Progenitor cell of endocrine pancreas (in vitro differentiated cells): Measurements from ENCODE around the gene EML3. TPM values are rescaled to one million over a fixed set of nuclear protein-coding genes. Genes with fewer than 3 reads are reported as not detected.
"Not testable (repeated sequence)": the region's sequence is repeated elsewhere in the genome, so short reads cannot be mapped to it uniquely, and the experiment has no call there.

Source experiments
- DNase-seq: peaks from one replicate; pipeline ENCODE4 v3.0.0; 2021; ENCODE audit warnings: low spot score; ENCODE audit not compliant: unreplicated experiment
- H3K27ac Mint-ChIP-seq: 2 replicates; pipeline ENCODE4 v1.8.0; 2021; ENCODE audit warnings: mild to moderate bottlenecking, moderate library complexity, mixed read lengths
- H3K27me3 Mint-ChIP-seq: 2 replicates; pipeline ENCODE4 v1.8.0; 2021; ENCODE audit warnings: mixed read lengths
- H3K36me3 Mint-ChIP-seq: 2 replicates; pipeline ENCODE4 v1.8.0; 2022; ENCODE audit warnings: mixed read lengths; ENCODE audit not compliant: insufficient read depth
- H3K4me1 Mint-ChIP-seq: 2 replicates; pipeline ENCODE4 v1.8.0; 2021; ENCODE audit warnings: low read depth, mixed read lengths
- H3K4me3 Mint-ChIP-seq: 2 replicates; pipeline ENCODE4 v1.8.0; 2021; ENCODE audit warnings: low read depth, mild to moderate bottlenecking, moderate library complexity, mixed read lengths
- H3K9me3 Mint-ChIP-seq: 2 replicates; pipeline ENCODE4 v1.8.0; 2021; ENCODE audit warnings: low read depth, mixed read lengths
- CTCF ChIP-seq: fragments of 200-600 bp; sonication (generic); IDR thresholded peaks from one replicate; pipeline ENCODE4 v1.5.0; 2021; ENCODE audit warnings: antibody characterized with exemption, mild to moderate bottlenecking; ENCODE audit not compliant: unreplicated experiment
- total RNA-seq: library from RNA; stranded (reverse); gene quantifications from 2 replicates; pipeline ENCODE4 v1.2.1, GENCODE V29; 2021

The EML3 gene
- total RNA-seq, 1 donor from 2014 or later = 42.7 TPM

DNA sequence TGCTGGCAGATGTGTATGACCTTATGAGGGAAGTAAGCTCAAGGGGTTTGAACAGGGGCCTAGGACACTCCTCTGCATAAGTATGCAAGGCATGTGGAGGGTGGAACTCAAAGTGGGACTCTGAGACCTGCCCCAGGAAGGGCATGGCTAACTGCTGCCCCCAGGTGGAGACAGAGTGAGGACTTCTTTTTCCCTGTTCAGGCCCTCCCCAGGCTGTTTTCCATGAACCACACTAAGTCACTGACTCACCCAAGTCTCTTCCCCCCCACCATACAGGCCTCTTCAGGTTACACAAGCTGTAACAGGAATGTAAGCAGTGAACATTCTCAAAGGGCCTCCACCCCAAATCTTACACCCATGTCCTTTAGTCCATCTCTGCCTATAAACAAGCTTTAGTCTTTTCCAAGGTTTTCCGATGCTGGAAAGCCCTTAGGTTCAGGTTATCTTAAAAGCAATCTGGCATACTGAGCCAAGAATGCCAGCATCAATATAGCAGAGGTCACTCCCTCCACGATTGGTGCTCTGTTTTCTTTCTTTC is 51.9 kb downstream of the EML3 start:
- Mint-ChIP-seq H3K36me3 (peaks cover 37% of the 10 kb centered on the region), H3K27ac (peak overlapping the region; percentile 91), H3K9me3 (no peaks in the 10 kb centered on the region), H3K4me1 (peaks cover 35% of the 10 kb centered on the region), H3K4me3 (no peak overlapping the region), H3K27me3 (no peaks in the 10 kb centered on the region)
- TF ChIP-seq CTCF = peak; percentile 66
- DNase-seq = peak; percentile 57

DNA sequence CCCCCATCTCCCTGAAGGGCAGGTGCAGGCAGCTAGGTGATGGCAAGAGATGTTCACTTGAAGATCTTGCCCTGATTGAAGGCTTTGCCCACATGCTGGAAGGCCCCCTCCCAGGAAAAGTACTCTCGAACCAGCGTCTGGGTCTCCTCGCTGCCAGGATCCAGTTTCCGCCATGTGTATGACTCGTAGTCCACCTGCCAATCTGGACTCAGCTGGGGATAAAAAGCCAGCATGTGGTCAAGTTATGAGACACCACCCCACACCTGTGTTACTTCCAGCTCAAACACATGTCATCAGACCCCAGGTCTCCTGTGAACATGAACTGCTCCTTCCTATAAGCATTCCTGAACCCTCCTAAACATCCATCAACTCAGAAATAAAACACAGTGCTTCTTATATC is 52.9 kb downstream of the EML3 start:
- Mint-ChIP-seq H3K36me3 (peaks cover 33% of the 10 kb centered on the region), H3K27ac (peak overlapping the region; percentile 91), H3K4me1 (peaks cover 33% of the 10 kb centered on the region)
- H3K27me3 Mint-ChIP-seq, H3K9me3 Mint-ChIP-seq, H3K4me3 Mint-ChIP-seq, DNase-seq: not testable (repeated sequence)

DNA sequence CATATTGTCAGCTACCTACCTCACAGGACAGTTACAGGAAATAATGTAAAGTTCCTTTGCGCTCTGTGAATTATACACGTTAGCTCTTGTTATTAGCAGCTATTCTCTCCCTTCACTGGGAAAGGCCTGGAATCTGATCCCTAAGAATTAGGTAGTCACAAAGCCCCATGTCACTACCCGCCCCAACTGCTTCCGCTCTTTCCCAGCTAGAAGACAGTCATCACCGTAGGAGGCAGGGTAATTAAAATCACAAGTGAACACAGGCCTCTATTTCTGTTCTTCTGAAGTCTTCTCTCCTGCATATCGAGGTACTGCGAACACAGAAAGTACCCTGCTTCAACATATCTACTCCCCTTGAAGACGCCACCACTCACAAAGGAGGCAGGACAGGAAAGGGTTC is 53.4 kb downstream of the EML3 start:
- Mint-ChIP-seq H3K27me3 (no peaks in the 10 kb centered on the region), H3K36me3 (peaks cover 33% of the 10 kb centered on the region), H3K27ac (peak overlapping the region; percentile 20), H3K4me1 (peaks cover 37% of the 10 kb centered on the region), H3K4me3 (no peak overlapping the region), H3K9me3 (no peaks in the 10 kb centered on the region)
- no peak for DNase-seq
- TF ChIP-seq CTCF = no peak

DNA sequence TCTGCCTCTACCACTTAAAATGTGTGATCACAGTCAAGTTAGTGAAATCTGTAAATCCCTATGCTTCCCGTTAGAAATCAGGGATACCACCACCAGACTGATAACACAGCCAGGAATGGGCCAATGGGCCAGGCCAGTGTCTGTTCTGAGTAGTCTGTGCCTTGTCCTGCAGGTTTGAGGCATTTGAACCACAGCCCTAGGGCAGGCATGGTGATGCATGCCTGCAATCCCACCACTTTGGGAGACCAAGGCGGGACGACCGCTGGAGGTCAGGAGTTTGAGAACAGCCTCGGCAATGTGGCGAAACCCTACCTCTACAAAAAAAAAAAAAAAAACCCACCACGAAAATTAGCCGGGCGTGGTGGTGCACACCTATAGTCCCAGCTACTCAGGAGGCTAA is 53.9 kb downstream of the EML3 start:
- H3K36me3 Mint-ChIP-seq = peaks cover 29% of the 10 kb centered on the region
- H3K27me3 Mint-ChIP-seq = no peaks in the 10 kb centered on the region
- no peak overlapping the region for H3K27ac Mint-ChIP-seq
- no peak overlapping the region for H3K4me3 Mint-ChIP-seq
- DNase-seq = no peak
- H3K4me1 Mint-ChIP-seq = peaks cover 40% of the 10 kb centered on the region
- no peaks in the 10 kb centered on the region for H3K9me3 Mint-ChIP-seq
- TF ChIP-seq CTCF = no peak

DNA sequence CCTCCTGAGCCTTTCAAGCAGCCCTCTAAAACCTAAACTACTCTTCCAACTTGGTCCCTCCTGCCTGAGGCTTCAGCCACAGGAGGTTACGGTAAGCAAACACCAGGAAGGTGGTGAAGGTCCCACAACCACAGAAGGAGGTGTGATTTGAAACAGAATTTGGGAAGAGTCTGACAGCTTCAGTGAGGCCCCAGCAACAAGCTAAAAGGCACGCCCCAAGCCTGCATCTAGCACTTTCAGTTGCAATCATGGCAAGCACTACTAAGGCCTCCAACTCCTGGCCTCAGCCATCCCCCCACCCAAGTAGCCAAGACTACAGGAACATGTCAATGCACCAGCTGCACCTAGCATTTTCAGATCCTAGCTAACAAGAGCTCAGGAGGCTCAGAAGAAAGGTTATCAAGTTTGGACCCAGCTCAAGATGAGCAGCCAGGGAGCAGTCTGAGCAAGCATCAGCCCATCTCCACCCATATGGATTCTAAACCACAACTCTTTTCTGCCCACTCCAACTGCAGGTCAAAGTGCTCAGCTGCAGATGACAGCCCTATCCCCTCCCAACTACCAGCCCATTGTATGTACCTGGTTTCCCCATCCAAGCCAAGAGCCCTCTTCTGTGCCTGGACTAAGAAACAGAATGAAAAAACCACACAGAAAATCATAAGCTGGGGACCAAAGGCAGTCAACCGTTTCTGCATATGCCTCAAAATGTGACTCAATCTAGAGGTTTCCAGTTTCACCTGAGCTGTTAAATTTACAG is 55.5 kb downstream of the EML3 start:
- no peak for DNase-seq
- Mint-ChIP-seq H3K36me3 (peaks cover 26% of the 10 kb centered on the region), H3K27me3 (no peaks in the 10 kb centered on the region), H3K4me1 (peaks cover 52% of the 10 kb centered on the region), H3K27ac (peak overlapping the region; percentile 74), H3K4me3 (no peak overlapping the region), H3K9me3 (no peaks in the 10 kb centered on the region)
- TF ChIP-seq CTCF = no peak
